Measurements from ENCODE around the gene THY1. TPM values are rescaled to one million over a fixed set of nuclear protein-coding genes. Genes with fewer than 3 reads are reported as not detected.

The THY1 gene
- total and polyA plus RNA-seq, 2 of the 8 experiments (the other 6 are each of a cell fraction or from before 2014, with no cell fraction given), result 286 to 2,479 TPM

- TF ChIP-seq NRF1 (IDR thresholded peaks at IDR 0.05; ENCODE audit: low read depth, low read length), result no peak
- no peak for TF ChIP-seq BRCA1 (IDR thresholded peaks at IDR 0.05; ENCODE audit: low read depth, low read length)
- no peak for TF ChIP-seq CREB1 (IDR thresholded peaks at IDR 0.05)
- no peak for TF ChIP-seq FOSL1 (IDR thresholded peaks at IDR 0.05; ENCODE audit: insufficient read depth, low read depth, low read length)
- no peak for TF ChIP-seq JUND (IDR thresholded peaks at IDR 0.05; ENCODE audit: low read length)
Measured at GRCh38 chr11:119424276-119424675, 1.3 kb upstream of the THY1 start (continued).
